AG08396 (cell line): ENCODE results near the gene PACRG.
A peak's percentile ranks its signal among the peaks of the same experiment; 100 is the strongest.

Experiments used
- DNase-seq: peaks from one replicate; pipeline ENCODE4 v3.0.0; 2012; ENCODE audit warnings: low spot score, mixed read lengths

Gene PACRG

DNA sequence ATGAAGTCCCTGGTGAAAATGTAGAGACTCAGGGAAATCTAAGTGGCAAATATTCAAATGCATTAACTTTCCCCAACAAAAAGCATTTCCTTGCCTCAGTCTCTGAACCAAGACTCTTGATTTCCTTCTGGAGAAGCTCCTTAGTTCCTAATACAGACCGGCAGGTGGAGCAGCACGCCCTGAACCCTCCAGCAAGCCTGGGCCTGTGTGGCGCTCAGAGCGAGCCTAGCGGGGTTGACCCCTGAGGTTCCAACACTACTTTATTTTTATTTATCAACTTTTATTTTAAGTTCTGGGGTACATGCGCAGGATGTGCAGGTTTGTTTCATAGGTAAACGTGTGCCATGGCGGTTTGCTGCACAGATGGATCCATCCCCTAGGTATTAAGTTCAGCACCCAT lies 50.8 kb downstream of the PACRG start:
- DNase-seq: no peak

DNA sequence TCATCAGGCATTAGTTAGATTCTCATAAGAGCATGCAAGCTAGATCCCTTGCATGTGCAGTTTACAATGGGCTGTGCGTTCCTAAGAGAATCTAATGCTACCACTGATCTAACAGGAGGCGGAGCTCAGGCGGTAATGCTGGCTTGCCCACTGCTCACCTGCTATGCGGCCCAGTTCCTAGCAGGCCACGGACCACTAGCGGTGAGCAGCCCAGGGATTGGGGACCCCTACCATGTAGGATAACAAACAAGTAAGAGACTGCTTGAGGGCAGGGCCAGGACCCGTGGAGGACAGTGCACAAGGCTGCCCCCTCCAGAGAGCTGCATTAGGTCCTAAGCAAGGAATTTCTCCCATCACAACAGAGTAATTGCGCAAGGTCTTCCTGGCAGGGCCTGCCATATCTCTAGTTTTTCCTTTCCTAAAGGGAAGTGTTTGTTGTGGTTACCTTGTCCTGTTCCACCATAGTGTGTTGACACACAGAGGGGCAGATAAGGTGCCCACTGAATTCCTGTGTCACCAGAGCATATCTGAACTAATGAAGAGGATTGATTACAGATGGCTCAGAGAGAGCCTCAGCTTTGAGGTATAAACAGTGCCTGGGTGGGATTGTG lies 58.0 kb downstream of the PACRG start:
- DNase-seq: no peak

DNA sequence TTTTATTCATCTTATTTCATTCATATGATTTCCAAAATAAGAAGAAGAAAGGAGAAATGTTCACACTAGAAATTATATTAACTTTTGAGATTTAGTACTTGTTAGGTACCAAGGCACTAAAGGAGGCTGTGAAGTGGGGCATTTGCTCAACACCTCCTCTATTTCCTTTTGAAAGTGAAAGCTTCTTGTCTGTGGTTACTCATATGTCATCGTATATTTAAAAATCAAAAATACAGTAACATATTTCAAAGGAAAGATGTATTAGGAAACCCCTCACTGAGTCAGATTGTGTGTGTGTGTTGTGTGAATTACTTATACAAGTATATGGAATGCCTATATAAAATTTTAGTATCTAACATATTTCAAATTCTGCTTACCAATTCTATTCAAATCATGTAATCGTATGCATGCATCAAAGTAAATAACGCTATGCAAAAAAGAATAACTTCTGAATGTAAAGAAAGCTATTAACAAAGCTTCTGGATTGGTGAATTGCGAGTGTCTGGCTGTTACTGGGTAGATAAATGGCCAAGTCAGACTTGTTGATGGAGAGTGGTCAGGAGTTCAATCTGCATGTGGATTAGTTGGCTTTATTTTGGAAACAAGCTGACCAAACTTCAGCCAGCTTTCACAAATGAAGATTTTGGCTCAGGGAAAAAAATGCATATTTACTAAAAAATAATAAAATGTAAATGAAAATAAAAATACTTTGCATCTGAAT lies 70.9 kb downstream of the PACRG start:
- no peak for DNase-seq

DNA sequence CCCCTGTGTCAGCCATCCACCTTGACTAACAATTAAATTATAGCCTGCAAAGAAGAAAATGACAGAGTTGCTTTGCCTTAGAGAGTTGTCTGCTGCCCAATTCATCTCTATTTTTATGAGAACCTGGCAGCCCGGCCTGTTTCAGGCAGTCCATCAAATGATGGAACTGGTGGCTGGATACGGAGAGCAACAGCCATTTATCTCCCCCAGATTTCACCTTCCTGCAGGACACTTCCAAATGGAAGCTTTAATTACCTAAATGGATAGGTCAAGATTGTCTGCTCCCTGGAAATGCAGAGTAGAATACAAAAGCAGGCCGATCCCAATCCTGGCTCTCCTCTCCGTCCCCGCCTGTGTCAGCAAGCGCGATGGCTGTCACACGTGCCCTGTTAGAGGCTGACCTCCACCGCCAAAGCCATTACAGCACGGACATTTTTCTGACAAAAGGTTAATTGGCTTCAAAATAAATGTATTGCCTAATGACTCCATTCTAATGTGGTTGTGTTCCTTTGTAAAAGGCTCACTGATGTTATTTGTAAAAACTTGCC lies 86.7 kb downstream of the PACRG start:
- DNase-seq: no peak

DNA sequence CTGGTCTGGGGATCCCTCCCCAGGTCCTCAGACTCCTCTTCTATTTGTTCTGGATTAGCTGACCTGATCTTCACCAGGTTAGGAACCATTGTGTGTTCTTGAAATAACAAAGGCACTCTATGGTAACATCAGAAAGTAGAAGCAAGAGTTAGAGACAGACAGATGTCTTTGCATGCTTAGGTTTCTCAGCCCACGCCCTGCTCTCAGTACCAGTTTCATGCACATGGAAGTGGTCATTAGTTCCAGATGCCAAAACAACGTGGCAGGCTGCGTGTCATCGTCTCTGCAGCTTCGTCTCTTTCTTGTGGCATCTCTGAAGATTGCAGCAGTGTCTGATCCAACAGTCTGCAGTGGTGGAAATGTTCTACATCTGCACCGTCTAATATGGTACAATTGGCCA lies 89.4 kb downstream of the PACRG start:
- DNase-seq: no peak

DNA sequence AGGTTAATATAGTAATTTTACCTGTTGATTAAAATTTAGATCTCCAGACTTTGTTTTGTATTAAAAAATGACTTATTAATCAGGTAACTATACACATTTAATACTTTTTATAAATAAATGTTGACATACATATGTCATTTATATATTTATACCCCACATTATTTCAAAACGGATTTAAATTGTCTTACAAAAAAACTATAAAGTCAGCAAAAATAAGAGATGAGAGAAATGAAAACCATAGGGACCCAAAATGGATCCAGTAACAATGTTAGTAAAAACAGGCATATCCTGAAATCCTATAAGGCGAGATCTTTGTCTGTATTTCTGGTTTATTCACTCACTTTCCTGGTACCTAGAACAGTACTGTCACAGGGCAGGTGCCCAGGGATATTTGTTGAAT lies 91.5 kb downstream of the PACRG start:
- no peak for DNase-seq

DNA sequence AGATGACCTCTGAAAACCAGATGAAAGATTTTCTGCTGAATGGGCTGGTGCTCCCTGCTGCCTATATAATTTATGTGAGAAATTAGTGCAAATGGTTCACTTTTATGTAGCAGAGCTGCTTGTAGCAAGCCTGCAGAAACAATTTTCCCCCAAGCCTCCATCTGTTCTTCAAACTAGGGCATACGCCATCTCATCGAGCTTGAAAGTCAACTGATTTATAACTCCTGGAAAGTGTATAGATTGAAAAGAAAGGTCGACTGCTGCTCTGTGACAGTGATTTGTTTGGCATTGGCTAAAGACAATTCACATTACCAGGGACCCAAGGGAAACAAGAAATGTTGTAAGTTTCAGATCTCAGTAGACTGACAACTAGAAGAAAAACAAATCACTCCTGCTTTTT lies 93.3 kb downstream of the PACRG start:
- no peak for DNase-seq

DNA sequence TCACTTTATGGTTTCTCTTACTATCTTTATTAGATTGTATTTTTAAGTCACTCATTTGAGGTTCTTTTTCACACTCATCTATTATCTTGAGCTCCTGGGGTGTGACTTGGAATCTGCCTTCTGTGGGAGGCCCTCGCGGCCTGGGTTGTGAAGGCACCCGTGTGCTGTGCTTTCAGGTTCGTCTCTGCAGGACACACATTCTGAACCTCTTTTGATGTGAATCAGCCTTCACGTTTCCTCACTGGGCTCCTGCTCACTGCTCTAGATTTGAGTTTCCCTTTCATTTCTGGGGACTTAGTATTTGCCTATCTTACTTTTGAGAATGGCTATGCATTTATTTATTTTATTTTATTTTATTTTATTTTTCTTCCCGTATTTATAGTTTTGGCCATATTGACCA lies 97.8 kb downstream of the PACRG start:
- no peak for DNase-seq

DNA sequence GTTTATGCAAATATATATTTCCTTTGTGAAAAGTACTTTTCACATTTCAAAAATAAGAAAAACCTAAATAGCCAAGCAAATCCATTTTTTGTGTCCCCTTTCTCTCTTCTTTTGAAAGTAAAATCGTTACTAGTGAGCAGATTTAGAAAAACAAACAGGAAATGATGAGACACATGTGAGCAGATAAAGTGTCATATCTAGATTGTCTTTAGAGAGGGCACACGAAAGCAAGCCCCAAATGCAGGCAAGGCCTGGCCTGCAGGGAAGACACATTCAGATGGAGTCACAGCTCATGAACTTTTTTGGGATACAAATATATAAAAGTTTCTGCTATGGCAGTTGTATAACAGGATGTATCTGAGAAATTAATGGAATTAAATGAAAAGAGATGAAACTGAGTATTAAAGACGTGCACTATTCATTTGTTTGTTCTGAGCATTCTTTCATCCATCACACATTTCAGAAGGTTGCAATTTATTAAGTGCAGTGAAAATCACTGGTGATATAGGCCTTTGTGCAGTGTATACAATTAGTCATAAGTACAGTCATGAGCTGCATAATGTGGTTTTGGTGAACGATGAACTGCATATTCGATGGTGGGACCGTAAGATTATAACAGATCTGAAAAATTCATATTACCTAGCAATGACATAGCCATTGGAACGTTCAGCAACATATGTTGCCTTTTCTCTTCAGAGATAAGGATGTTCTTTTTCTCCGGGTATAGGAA lies 101.4 kb downstream of the PACRG start:
- DNase-seq: no peak

DNA sequence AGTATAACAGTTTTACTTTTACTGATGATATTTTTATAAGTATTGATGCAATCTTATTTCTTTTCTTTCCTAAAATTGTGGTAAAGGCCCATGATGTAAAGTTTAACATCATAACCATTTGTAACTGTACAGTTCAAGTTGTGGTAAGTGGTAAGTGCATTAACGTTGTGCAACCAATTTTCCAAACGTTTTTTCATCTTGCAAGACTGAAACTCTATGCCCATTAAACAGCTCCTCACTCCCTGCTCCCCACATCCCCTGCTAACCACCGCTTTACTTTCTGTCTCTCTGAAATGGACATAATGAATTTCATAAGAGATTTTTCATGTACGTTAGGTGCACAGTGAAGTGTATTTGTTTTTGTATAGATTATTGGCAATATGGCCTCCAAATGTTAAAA lies 106.0 kb downstream of the PACRG start:
- no peak for DNase-seq

DNA sequence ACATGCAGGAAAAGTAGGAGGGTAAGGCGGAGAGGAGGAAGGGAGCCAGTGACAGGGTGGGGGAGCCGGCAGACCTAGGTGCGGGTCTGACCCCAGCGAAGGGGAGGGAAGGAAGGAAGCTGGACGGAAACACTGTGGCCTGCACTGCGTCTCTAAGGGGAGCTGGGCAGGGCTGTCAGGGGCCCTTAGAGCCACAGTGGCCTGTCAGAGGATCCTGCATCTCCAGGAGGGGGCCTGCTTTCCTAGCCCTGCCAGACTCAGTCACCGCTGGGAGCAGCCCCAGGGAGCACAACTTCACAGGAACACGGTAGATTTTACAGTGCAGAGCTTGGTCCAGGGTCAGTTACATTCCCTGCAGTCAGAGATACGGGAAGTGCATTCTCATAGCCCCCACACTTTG lies 118.2 kb downstream of the PACRG start:
- no peak for DNase-seq

DNA sequence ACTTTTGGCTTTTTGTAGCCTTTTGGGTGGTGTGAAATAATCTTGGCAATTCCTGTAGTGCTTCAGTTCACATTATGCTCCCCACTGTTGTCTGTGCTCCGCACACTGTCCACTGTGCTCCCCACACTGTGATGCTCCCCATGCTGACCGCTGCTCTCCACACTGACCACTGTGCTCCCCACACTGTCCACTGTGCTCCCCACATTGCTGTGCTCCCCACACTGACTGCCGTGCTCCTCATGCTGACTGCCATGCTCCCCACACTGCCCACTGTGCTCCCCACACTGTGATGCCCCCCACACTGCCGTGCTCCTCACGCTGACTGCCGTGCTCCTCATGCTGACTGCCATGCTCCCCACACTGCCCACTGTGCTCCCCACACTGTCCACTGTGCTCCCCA lies 118.9 kb downstream of the PACRG start:
- DNase-seq: no peak

DNA sequence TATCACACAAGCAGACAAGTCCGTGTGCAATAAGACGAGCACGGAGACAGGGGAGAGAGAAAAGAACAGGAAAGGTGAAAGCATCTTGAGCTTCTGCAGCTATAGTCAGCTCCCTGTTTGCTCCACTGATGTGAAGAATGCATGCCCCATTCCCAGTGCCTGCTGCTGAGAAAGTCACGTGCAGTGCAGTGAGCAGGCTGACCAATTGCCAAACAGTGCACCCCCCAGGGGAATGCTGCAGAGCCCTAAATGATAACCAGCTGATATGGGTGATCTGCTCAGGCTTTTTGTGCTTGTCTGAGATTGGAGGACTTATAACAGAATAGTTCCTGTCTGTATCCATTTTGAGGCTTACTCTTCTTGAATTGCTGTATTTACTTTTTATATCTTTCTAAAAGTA lies 121.5 kb downstream of the PACRG start:
- DNase-seq: no peak

DNA sequence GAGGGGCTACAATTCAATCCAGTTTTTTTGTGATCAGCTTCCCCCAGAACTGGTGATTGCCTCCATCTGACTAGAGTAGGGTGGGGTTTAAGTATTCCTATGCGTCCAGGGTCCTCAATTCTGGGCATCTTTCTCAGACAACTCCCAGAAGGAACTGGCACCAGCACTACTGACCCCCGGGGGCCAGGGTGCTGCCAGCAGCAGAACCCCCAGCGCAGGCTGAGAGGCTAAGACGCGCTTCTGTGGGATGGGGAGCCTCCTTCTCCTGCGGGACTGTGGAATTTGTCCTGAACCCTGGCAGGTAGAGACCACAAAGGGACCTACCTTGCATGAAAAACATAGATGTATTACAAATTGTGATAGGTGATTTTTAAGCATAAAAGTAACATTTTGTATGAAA lies 124.4 kb downstream of the PACRG start:
- no peak for DNase-seq

DNA sequence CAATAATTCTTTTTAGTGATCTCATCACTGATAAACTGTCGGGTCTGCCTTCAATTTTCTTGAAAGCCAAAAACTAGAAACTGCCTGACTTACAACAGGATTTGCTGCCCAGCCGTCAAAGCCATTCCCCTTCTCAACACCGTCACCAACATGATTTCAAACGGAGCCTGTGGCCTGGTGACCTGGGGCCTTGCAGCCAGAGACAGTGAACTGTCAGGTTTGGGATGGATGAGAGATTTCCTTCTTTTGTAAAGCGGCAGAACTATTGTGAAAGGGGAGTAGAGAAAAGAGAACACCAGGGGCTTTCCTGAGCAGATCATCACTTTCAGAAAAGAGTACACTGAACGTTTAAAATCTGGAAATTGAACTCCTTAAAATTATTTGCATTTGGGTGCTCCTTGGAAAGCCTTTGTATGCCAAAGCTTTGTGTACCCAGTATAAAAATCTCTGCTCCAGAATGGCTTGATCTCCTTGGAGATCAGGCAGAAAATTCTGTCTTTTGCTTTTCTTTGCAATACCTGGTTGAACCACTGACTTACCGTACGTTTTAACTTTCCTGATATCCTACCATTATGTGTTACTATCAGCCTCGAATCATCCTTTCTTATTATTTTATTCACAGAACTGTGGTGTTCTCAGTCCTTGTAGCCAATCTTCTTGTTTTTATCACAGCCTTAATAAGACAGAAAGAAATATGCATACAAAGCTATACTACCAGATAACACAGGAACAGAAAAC lies 125.2 kb downstream of the PACRG start:
- no peak for DNase-seq

DNA sequence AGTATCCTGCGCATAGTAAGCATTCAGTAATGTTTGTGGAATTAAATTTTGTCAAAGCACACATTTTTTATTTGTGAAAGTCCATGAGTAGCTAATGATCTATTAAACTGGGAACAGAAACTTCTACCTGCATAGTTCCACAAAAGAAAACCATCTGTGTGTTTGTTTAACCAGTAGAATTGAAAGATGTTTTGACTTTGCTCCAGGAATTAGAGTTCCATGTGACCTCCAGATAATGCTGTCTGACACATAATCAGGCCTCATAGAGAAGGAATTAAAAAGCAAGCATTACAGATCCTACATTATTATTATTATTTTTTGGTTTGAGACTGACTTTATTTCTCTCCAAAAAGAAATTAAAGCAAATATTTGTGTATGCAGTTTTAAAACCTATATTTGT lies 126.5 kb downstream of the PACRG start:
- no peak for DNase-seq

DNA sequence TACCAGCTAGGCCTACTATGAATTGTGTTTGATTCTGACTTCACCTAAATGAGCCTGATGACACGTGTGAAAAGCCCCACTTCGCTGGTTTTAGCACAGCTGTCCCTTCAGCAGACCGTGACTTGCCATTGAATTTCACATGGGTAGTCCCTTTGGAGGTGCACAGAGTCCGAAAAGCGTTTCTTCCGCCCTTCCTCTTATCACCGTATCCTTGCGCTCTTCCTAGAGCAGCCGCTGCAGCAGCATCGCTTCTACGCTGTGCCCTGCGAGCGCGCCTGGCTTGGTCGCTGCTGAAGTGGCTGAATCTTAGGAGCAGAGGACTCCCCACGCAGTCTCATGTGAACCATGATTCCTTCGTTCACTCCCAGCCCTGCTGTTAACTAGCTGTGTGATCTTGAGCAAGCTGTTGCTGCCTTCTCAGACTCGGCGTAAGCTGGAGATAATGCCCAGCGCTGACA lies 127.0 kb downstream of the PACRG start:
- DNase-seq: no peak

DNA sequence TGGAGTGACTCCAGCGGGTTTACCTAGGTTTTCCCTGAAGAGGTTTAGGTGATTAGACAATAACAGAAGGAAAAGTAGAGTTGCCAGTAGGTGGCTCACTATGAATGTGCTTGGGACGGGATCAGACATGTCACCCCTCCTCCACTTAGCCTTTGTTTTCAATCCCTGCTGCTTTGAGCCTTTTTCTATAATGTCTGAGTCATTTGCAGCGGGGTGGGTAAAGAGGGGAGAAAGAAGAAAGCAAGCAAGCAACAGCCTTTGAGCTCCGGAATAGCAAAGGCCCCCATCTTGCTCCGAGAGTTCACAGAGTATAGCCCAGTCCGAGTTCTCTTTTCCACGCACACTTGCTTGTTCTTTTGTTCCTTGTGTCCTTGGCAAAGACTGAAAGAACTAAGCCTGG lies 129.1 kb downstream of the PACRG start:
- peak; percentile 63 for DNase-seq

DNA sequence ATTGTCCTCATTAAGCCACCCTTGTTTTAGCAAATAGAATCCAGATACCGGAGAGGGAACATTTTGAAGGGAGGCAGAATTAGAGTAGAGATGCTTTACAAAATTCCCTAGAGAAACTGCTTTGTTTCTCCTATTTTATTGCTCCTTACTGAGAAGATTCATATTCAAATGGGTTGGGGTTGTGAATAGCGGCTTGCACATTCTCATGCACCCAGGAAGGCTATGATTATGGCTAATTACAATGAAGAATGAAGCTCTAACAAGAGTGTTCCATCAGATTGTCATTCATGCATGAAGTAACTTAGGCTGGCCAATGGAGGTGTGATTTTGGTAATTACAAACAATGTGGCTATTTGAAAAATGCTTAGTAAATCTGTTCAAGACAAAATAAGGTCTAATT lies 129.6 kb downstream of the PACRG start:
- no peak for DNase-seq

DNA sequence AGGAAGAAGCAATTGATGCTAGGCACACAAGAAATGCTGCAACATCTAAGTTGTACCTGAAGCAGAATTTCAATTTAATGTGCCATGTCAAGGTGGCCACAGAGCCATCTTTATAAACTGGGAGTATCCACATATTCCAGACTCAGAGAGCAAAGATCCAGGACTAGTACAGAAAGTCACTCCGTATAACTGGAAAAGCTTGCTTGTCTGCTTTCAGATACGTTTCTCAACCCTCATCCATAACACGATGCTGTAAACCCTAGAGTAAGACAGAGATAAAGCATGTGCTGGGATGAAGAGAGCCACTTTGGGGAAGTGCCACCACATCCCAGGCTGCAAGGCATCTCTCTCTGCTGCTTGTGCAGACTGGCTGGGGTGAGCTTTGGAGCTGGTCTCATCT lies 134.7 kb downstream of the PACRG start:
- DNase-seq: no peak

DNA sequence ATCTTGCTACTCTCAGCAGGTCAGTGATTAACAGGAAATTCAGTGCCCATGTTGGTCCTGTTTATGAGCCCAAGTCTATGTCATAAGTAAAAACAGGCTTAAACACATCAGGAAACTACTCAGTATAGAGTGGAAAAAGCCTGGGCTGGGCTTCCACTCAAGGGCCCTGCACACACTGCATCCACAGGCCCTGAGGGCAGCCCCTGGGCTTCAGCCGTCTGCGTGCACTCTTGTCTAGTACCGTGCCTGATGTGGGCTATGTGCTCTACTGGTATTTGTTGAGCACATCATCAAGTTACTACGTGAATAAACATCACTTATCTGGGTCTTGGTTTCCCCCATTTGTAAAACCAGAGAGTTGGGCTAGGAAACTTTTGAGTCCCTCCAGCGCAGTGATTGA lies 135.2 kb downstream of the PACRG start:
- DNase-seq: no peak

DNA sequence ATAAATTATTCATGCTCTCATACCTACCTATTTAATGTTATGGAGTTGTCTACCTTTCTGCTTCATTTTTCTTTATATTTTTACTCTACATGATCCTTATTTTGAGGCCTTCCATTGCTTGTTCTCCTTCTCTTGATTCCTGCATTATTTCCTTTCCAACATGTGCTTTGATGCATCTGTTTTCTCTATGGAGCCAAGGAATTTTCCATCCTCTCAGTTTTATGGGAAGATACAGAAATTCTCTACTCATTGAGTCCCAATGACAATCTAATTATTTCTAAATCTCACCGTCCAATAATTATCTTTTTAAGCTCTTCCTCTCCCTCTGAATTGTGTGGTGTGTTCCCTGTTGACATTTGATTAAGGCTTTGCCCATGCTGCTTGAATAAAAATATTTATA lies 136.0 kb downstream of the PACRG start:
- no peak for DNase-seq
